HCT116 (cell line): Measurements from ENCODE around the gene PARP14. TPM values are rescaled to one million over a fixed set of nuclear protein-coding genes. Genes with fewer than 3 reads are reported as not detected.

Experiments
- ATAC-seq: fragments of 200-7000 bp; cut with Tn5 transposase; 2 replicates; pipeline ENCODE4 v1.9.1; 2020; ENCODE audit warnings: mild to moderate bottlenecking, moderate library complexity
- BruUV-seq: library from RNA; stranded (reverse); fragments of 400-500 nt; replicated peaks from 2 replicates; lab custom pipeline; 2021; lab: Mats Ljungman, UMichigan
- CTCF ChIA-PET: fragments of 300-600 bp; sonication (Branson Sonifier 250); formaldehyde crosslinking; loops from one replicate; lab custom pipeline; 2021; ENCODE audit warnings: antibody characterized with exemption; lab: Charles Lee
- POLR2A ChIA-PET: fragments of 300-600, 350-600 bp; sonication (Branson Sonifier 250); formaldehyde crosslinking; loops from one replicate; lab custom pipeline; 2021; ENCODE audit warnings: antibody characterized with exemption; lab: Charles Lee
- RAD21 ChIA-PET, 2 experiments: fragments of 300-600 bp; sonication (Branson Sonifier 250); formaldehyde crosslinking; loops; one replicate each; lab custom pipeline; 2023; ENCODE audit warnings: low total read pairs in 2 of 2; ENCODE audit not compliant: uncharacterized antibody in 2 of 2, unreplicated experiment in 2 of 2, low non-redundant PET in 1 of 2; lab: Charles Lee
- DNase-seq: peaks from one replicate; pipeline ENCODE4 v3.0.0-alpha.2; 2010; ENCODE audit warnings: low read depth, low spot score
- H2AFZ ChIP-seq: fragments of 200-600 bp; shearing (Covaris generic), sonication (generic); 2 replicates; pipeline ENCODE4 v1.6.1; 2017; ENCODE audit warnings: low read depth, mixed run types, mixed read lengths, antibody characterized with exemption, low read length; ENCODE audit not compliant: poor library complexity, severe bottlenecking
- H3K27ac ChIP-seq: 2 replicates; pipeline ENCODE4 v1.5.1; 2012; ENCODE audit warnings: low read depth, low read length
- H3K27me3 ChIP-seq: fragments of 200-600 bp; sonication (generic); 2 replicates; pipeline ENCODE4 v1.6.1; 2016; ENCODE audit warnings: mixed run types, low read length, mixed read lengths; ENCODE audit not compliant: insufficient read depth
- H3K36me3 ChIP-seq, 2 experiments: fragments of 200-500 bp in 1 of 2; fragments of 200-600 bp in 1 of 2; sonication (Bioruptor generic) in 1 of 2; sonication (generic) in 1 of 2; 2 replicates each; pipeline versions ENCODE4 v1.5.1 to v1.6.1; 2014 to 2016; ENCODE audit warnings: low read length in 2 of 2, inconsistent platforms in 1 of 2, mixed read lengths in 1 of 2, mixed run types in 1 of 2; ENCODE audit not compliant: insufficient read depth in 2 of 2, control insufficient read depth in 1 of 2
- H3K4me1 ChIP-seq, 2 experiments: fragments of 200-600 bp in 1 of 2; sonication (generic) in 1 of 2; 2 replicates each; pipeline versions ENCODE4 v1.5.1 to v1.6.1; 2012 to 2017; ENCODE audit warnings: low read length in 2 of 2, inconsistent platforms in 1 of 2, mild to moderate bottlenecking in 1 of 2, mixed read lengths in 1 of 2, mixed run types in 1 of 2, moderate library complexity in 1 of 2; ENCODE audit not compliant: insufficient read depth in 2 of 2, control insufficient read depth in 1 of 2
- H3K4me2 ChIP-seq: fragments of 200-600 bp; sonication (generic); 2 replicates; pipeline ENCODE4 v1.6.1; 2017; ENCODE audit warnings: mixed run types, low read length, mixed read lengths
- H3K4me3 ChIP-seq, 2 experiments: fragments of 200-600 bp in 1 of 2; sonication (generic) in 1 of 2; replicated peaks in 1 of 2; 2 replicates each; pipeline ENCODE4 v1.5.1; 2011 to 2016; ENCODE audit warnings: low read length in 2 of 2, control low read depth in 1 of 2, low read depth in 1 of 2, mild to moderate bottlenecking in 1 of 2, mixed read lengths in 1 of 2, mixed run types in 1 of 2
- H3K79me2 ChIP-seq: fragments of 200-600 bp; sonication (generic); 2 replicates; pipeline ENCODE4 v1.6.1; 2017; ENCODE audit warnings: mild to moderate bottlenecking, mixed run types, low read length, moderate library complexity, mixed read lengths; ENCODE audit not compliant: insufficient read depth
- H3K9ac ChIP-seq: fragments of 200-600 bp; sonication (generic); 2 replicates; pipeline ENCODE4 v1.6.1; 2016; ENCODE audit warnings: low read length, mixed read lengths
- H3K9me2 ChIP-seq: fragments of 200-600 bp; sonication (generic), shearing (Covaris generic); 2 replicates; pipeline ENCODE4 v1.6.1; 2017; ENCODE audit warnings: mixed run types, mild to moderate bottlenecking, moderate library complexity; ENCODE audit not compliant: insufficient read depth
- H3K9me3 ChIP-seq, 2 experiments: fragments of 200-500 bp in 1 of 2; fragments of 200-600 bp in 1 of 2; sonication (Bioruptor generic) in 1 of 2; sonication (generic) in 1 of 2; 2 replicates each; pipeline ENCODE4 v1.6.1; 2014 to 2017; ENCODE audit warnings: low read length in 2 of 2, mixed read lengths in 2 of 2, inconsistent platforms in 1 of 2, low read depth in 1 of 2, mild to moderate bottlenecking in 1 of 2, mixed run types in 1 of 2, moderate library complexity in 1 of 2; ENCODE audit not compliant: control insufficient read depth in 1 of 2, insufficient read depth in 1 of 2
- H4K20me1 ChIP-seq: fragments of 200-600 bp; sonication (generic), shearing (Covaris generic); 2 replicates; pipeline ENCODE4 v1.6.1; 2017; ENCODE audit warnings: mixed run types, mild to moderate bottlenecking, moderate library complexity; ENCODE audit not compliant: insufficient read depth
- EGR1 ChIP-seq: IDR thresholded peaks from 2 replicates; pipeline ENCODE4 v1.6.1; 2012; ENCODE audit warnings: low read depth
- ELF1 ChIP-seq: IDR thresholded peaks from 2 replicates; pipeline ENCODE4 v1.6.1; 2012; ENCODE audit warnings: low read depth, borderline replicate concordance
- EZH2 ChIP-seq: fragments of 200-600 bp; sonication (generic); IDR thresholded peaks from 2 replicates; pipeline ENCODE4 v1.6.1; 2017; ENCODE audit warnings: antibody characterized with exemption, mixed run types
- EZH2phosphoT487 ChIP-seq: fragments of 200-600 bp; IDR thresholded peaks from 2 replicates; pipeline ENCODE4 v1.6.1; 2018; ENCODE audit warnings: antibody characterized with exemption, borderline replicate concordance
- JUND ChIP-seq: IDR thresholded peaks from 2 replicates; pipeline ENCODE4 v1.6.1; 2012
- POLR2A ChIP-seq: IDR thresholded peaks from 2 replicates; pipeline ENCODE4 v1.7.0; 2011; ENCODE audit warnings: borderline replicate concordance; ENCODE audit not compliant: insufficient read depth, insufficient read length; ENCODE audit errors: extremely low read depth
- POLR2AphosphoS5 ChIP-seq: IDR thresholded peaks from 2 replicates; pipeline ENCODE4 v1.6.1; 2011; ENCODE audit warnings: mild to moderate bottlenecking, low read depth, low read length, moderate library complexity
- RAD21 ChIP-seq: IDR thresholded peaks from 2 replicates; pipeline ENCODE4 v1.6.1; 2012; ENCODE audit warnings: low read depth, mild to moderate bottlenecking
- SIN3A ChIP-seq: IDR thresholded peaks from 2 replicates; pipeline ENCODE4 v1.6.1; 2012; ENCODE audit warnings: low read depth
- SP1 ChIP-seq: IDR thresholded peaks from 2 replicates; pipeline ENCODE4 v1.6.1; 2012; ENCODE audit warnings: low read depth
- TCF7L2 ChIP-seq: IDR thresholded peaks from 2 replicates; pipeline ENCODE4 v1.7.0; 2011; ENCODE audit warnings: borderline replicate concordance, inconsistent platforms; ENCODE audit not compliant: insufficient read depth, insufficient read length; ENCODE audit errors: extremely low read depth
- ZFX ChIP-seq: fragments of 450-650 bp; IDR thresholded peaks from 2 replicates; pipeline ENCODE4 v1.6.1; 2017
- intact Hi-C: fragments of 100-400 bp; cut with micrococcal nuclease; formaldehyde crosslinking; loops from 2 replicates; pipeline ENCODE4 v1.10.0; 2022
- total RNA-seq: library from RNA; stranded (reverse); gene quantifications from one replicate; pipeline ENCODE4 v1.2.1, GENCODE V29; 2021; ENCODE audit not compliant: unreplicated experiment
- TF ChIP-seq, protein P1 (sequence below): IDR thresholded peaks from 2 replicates; pipeline ENCODE4 v1.6.1; 2011; ENCODE audit warnings: mild to moderate bottlenecking, low read length, moderate library complexity; ENCODE audit not compliant: insufficient replicate concordance; ENCODE audit errors: extremely low read depth
- TF ChIP-seq, protein P2 (sequence below): IDR thresholded peaks from 2 replicates; pipeline ENCODE4 v1.6.1; 2012
- TF ChIP-seq, protein P3 (sequence below): IDR thresholded peaks from 2 replicates; pipeline ENCODE4 v1.6.1; 2012; ENCODE audit warnings: low read depth

PARP14 gene
- total RNA-seq, 1 experiment from 2014 or later, result 12.2 TPM

DNA sequence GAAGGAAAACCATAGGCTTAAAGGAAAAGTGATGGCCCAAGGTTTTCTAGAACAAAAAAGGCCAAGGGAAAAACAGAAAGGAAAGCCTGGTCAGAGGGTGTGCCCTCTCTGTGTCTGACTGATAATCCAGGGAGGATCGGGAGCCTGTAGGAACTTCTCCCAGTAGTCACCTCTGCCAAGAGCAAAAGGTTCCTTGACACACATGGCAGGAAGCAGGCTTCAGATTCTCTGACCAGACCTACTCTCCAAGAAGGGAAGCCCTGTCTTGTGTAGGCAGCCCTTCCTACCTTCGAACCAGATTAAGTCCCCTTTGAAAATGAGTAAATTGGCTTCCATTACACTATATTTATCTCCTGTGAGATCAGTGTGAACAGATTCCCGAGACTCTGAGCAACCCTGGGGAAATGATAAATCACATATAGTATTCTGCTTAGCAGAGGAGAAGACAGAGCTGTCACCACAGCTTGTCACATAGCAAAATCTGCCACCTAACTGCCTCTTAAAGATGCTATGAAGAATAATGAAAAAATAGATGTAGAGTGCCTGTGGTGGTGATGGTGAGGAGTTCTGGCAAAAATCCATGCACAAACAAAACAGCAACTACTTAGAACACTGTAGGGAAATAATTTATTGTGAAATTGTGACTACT is 38.8 kb downstream of the PARP14 start (continued):
- TF ChIP-seq, protein P1, sequence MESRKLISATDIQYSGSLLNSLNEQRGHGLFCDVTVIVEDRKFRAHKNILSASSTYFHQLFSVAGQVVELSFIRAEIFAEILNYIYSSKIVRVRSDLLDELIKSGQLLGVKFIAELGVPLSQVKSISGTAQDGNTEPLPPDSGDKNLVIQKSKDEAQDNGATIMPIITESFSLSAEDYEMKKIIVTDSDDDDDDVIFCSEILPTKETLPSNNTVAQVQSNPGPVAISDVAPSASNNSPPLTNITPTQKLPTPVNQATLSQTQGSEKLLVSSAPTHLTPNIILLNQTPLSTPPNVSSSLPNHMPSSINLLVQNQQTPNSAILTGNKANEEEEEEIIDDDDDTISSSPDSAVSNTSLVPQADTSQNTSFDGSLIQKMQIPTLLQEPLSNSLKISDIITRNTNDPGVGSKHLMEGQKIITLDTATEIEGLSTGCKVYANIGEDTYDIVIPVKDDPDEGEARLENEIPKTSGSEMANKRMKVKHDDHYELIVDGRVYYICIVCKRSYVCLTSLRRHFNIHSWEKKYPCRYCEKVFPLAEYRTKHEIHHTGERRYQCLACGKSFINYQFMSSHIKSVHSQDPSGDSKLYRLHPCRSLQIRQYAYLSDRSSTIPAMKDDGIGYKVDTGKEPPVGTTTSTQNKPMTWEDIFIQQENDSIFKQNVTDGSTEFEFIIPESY, result no peak
- no peak for TF ChIP-seq EZH2phosphoT487

DNA sequence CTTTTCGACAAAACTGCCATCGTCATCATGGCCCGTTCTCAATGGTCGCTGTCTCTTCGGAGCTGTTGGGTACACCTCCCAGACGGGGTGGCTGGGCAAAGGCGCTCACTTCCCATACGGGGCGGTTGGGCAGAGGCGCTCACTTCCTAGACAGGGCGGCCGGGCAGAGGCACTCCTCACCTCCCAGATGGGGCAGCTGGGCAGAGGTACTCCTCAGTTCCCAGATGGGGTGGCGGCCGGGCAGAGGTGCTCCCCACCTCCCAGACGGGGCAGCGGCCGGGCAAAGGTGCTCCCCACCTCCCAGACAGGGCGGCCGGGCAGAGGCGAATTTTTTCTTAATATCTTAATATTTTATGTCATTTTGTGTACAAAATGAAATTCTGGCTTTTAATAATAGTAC is 44.5 kb downstream of the PARP14 start:
- H3K27ac ChIP-seq, result no peak overlapping the region
- ChIA-PET CTCF (no interaction called here), RAD21 (no interaction called here), POLR2A (no interaction called here)
- no peak overlapping the region for H3K4me2 ChIP-seq
- no peaks in the 10 kb centered on the region for H3K27me3 ChIP-seq
- intact Hi-C loops, result no loop called here
- no peaks in the 10 kb centered on the region for H3K9me3 ChIP-seq
- no peak for DNase-seq
- no peak overlapping the region for H3K4me3 ChIP-seq
- no peaks in the 10 kb centered on the region for H3K79me2 ChIP-seq
- H3K36me3 ChIP-seq, result no peaks in the 10 kb centered on the region
- TF ChIP-seq EZH2phosphoT487 (no peak), EZH2 (no peak), TCF7L2 (no peak), SP1 (no peak), EGR1 (no peak), SIN3A (no peak), ELF1 (no peak), POLR2AphosphoS5 (no peak), JUND (no peak), RAD21 (no peak), ZFX (no peak), POLR2A (no peak)
- TF ChIP-seq, protein P2, sequence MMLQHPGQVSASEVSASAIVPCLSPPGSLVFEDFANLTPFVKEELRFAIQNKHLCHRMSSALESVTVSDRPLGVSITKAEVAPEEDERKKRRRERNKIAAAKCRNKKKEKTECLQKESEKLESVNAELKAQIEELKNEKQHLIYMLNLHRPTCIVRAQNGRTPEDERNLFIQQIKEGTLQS, result no peak
- TF ChIP-seq, protein P3, sequence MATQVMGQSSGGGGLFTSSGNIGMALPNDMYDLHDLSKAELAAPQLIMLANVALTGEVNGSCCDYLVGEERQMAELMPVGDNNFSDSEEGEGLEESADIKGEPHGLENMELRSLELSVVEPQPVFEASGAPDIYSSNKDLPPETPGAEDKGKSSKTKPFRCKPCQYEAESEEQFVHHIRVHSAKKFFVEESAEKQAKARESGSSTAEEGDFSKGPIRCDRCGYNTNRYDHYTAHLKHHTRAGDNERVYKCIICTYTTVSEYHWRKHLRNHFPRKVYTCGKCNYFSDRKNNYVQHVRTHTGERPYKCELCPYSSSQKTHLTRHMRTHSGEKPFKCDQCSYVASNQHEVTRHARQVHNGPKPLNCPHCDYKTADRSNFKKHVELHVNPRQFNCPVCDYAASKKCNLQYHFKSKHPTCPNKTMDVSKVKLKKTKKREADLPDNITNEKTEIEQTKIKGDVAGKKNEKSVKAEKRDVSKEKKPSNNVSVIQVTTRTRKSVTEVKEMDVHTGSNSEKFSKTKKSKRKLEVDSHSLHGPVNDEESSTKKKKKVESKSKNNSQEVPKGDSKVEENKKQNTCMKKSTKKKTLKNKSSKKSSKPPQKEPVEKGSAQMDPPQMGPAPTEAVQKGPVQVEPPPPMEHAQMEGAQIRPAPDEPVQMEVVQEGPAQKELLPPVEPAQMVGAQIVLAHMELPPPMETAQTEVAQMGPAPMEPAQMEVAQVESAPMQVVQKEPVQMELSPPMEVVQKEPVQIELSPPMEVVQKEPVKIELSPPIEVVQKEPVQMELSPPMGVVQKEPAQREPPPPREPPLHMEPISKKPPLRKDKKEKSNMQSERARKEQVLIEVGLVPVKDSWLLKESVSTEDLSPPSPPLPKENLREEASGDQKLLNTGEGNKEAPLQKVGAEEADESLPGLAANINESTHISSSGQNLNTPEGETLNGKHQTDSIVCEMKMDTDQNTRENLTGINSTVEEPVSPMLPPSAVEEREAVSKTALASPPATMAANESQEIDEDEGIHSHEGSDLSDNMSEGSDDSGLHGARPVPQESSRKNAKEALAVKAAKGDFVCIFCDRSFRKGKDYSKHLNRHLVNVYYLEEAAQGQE, result no peak
- TF ChIP-seq, protein P1, result no peak
- BruUV-seq, result no TSS peak
- H3K9ac ChIP-seq, result no peak overlapping the region
- no peaks in the 10 kb centered on the region for H3K9me2 ChIP-seq
- H2AFZ ChIP-seq, result no peak overlapping the region
- H3K4me1 ChIP-seq, result no peaks in the 10 kb centered on the region
- no peaks in the 10 kb centered on the region for H4K20me1 ChIP-seq
- no peak for ATAC-seq
